Nucleus accumbens (tissue), 56 donors: ENCODE data around the gene BACE2.
"Not testable (repeated sequence)": the region's sequence is repeated elsewhere in the genome, so short reads cannot be mapped to it uniquely, and the experiment has no call there.

Source experiments
- DNase-seq, 56 donors: peaks; one replicate each; lab custom pipeline; 2025; lab: John Stamatoyannopoulos, UW

BACE2 gene

GRCh38 chr21:41256231-41256630, 88.3 kb downstream of the BACE2 start:
- not testable (repeated sequence) for DNase-seq

GRCh38 chr21:41256771-41257702, 89.1 kb downstream of the BACE2 start:
- no peak for DNase-seq

GRCh38 chr21:41258617-41259016, 90.7 kb downstream of the BACE2 start:
- DNase-seq, result no peak

GRCh38 chr21:41260428-41260827, 92.5 kb downstream of the BACE2 start:
- no peak for DNase-seq

GRCh38 chr21:41267346-41267745, 99.4 kb downstream of the BACE2 start:
- no peak for DNase-seq

- DNase-seq, result no peak
Observed at GRCh38 chr21:41269535-41269934, 101.6 kb downstream of the BACE2 start.

- DNase-seq, result no peak
Observed at GRCh38 chr21:41277196-41277595, 109.2 kb downstream of the BACE2 start.

- no peak for DNase-seq
Observed at GRCh38 chr21:41277846-41278245, 109.9 kb downstream of the BACE2 start.

GRCh38 chr21:41280115-41280919, 112.4 kb downstream of the BACE2 start:
- DNase-seq, result no peak

- no peak for DNase-seq
Observed at GRCh38 chr21:41282412-41282811, 114.5 kb downstream of the BACE2 start.

GRCh38 chr21:41283211-41283818, 115.4 kb downstream of the BACE2 start:
- peak in 24 of 56 donors; percentile 3 to 49 (median 17) for DNase-seq

GRCh38 chr21:41289431-41289830, 121.5 kb downstream of the BACE2 start:
- peak in 1 of 56 donors; percentile 1 for DNase-seq

- DNase-seq, result no peak
Observed at GRCh38 chr21:41290106-41290799, 122.3 kb downstream of the BACE2 start.

GRCh38 chr21:41294548-41295231, 126.7 kb downstream of the BACE2 start:
- DNase-seq, result no peak

- DNase-seq, result no peak
Observed at GRCh38 chr21:41295721-41296254, 127.8 kb downstream of the BACE2 start.

- DNase-seq, result no peak
Observed at GRCh38 chr21:41302976-41303375, 135.0 kb downstream of the BACE2 start.

GRCh38 chr21:41304068-41304720, 136.2 kb downstream of the BACE2 start:
- no peak for DNase-seq

- DNase-seq, result no peak
Observed at GRCh38 chr21:41307219-41307618, 139.3 kb downstream of the BACE2 start.
